ENCODE results near the gene SOCS1. TPM values are rescaled to one million over a fixed set of nuclear protein-coding genes. Genes with fewer than 3 reads are reported as not detected.

Gene SOCS1
- total RNA-seq, 2 experiments from 2014 or later = 23.4 to 47.1 TPM

GRCh38 chr16:11296351-11296705 is 40.3 kb upstream of the SOCS1 start:
- H3K79me2 ChIP-seq (ENCODE audit: insufficient read depth, low read depth, low read length) = no peaks in the 10 kb centered on the region
- DNase-seq (ENCODE audit: low spot score) = no peak
- CTCF ChIA-PET (ENCODE audit: unreplicated experiment) = no interaction called here
- H3K36me3 ChIP-seq (ENCODE audit: insufficient read depth, low read length) = no peaks in the 10 kb centered on the region
- no peaks in the 10 kb centered on the region for H3K9me3 ChIP-seq (ENCODE audit: low read length)
- no peaks in the 10 kb centered on the region for H4K20me1 ChIP-seq (ENCODE audit: insufficient read depth, low read length)
- no peak overlapping the region for H3K4me3 ChIP-seq (ENCODE audit: low read depth, low read length, poor library complexity, severe bottlenecking)
- H3K27ac ChIP-seq (ENCODE audit: low read depth, low read length, poor library complexity, severe bottlenecking) = peak overlapping the region; percentile 96
- peak overlapping the region; percentile 82 for H3K4me2 ChIP-seq (ENCODE audit: low read length)
- peaks cover 92% of the 10 kb centered on the region for H3K4me1 ChIP-seq (ENCODE audit: insufficient read depth, low read length, poor library complexity, severe bottlenecking)
- H3K9me2 ChIP-seq (ENCODE audit: insufficient read depth, low read length) = no peaks in the 10 kb centered on the region
- BruUV-seq (replicated peaks) = no TSS peak
- no peak for TF ChIP-seq EZH2phosphoT487 (IDR thresholded peaks at IDR 0.05; ENCODE audit: borderline replicate concordance, low read depth, low read length)
- TF ChIP-seq, protein P1, sequence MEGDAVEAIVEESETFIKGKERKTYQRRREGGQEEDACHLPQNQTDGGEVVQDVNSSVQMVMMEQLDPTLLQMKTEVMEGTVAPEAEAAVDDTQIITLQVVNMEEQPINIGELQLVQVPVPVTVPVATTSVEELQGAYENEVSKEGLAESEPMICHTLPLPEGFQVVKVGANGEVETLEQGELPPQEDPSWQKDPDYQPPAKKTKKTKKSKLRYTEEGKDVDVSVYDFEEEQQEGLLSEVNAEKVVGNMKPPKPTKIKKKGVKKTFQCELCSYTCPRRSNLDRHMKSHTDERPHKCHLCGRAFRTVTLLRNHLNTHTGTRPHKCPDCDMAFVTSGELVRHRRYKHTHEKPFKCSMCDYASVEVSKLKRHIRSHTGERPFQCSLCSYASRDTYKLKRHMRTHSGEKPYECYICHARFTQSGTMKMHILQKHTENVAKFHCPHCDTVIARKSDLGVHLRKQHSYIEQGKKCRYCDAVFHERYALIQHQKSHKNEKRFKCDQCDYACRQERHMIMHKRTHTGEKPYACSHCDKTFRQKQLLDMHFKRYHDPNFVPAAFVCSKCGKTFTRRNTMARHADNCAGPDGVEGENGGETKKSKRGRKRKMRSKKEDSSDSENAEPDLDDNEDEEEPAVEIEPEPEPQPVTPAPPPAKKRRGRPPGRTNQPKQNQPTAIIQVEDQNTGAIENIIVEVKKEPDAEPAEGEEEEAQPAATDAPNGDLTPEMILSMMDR (conservative IDR thresholded peaks at IDR 0.05; ENCODE audit: low read length) = no peak
- POLR2A ChIA-PET = interaction anchor here (1.1 to 4.3 kb wide), 6 partner anchors 12 to 58 kb away, joined by 3 to 79 read pairs (median 4); partner anchors contain the start of gene SOCS1
- peak overlapping the region; percentile 23; the same call in 1 of the 2 replicates for H2AFZ ChIP-seq (ENCODE audit: low read length)
- intact Hi-C loops (cut with micrococcal nuclease; ENCODE audit: unreplicated experiment) = loop anchor here (2.0 kb wide), 1 partner anchor 72 kb away; no protein-coding TSS in a partner anchor

- TF ChIP-seq, protein P1 (conservative IDR thresholded peaks at IDR 0.05; ENCODE audit: low read length) = no peak
- no peak for TF ChIP-seq EZH2phosphoT487 (IDR thresholded peaks at IDR 0.05; ENCODE audit: borderline replicate concordance, low read depth, low read length)
- CTCF ChIA-PET (ENCODE audit: unreplicated experiment) = no interaction called here
- no peaks in the 10 kb centered on the region for H3K9me2 ChIP-seq (ENCODE audit: insufficient read depth, low read length)
- no peaks in the 10 kb centered on the region for H3K36me3 ChIP-seq (ENCODE audit: insufficient read depth, low read length)
- H3K9me3 ChIP-seq (ENCODE audit: low read length) = no peaks in the 10 kb centered on the region
- BruUV-seq (replicated peaks) = no TSS peak
- intact Hi-C loops (cut with micrococcal nuclease; ENCODE audit: unreplicated experiment) = loop anchor here (2.0 kb wide), 1 partner anchor 71 kb away; no protein-coding TSS in a partner anchor
- no peaks in the 10 kb centered on the region for H4K20me1 ChIP-seq (ENCODE audit: insufficient read depth, low read length)
- peak overlapping the region; percentile 24; the same call in 1 of the 2 replicates for H2AFZ ChIP-seq (ENCODE audit: low read length)
- no peak overlapping the region for H3K4me3 ChIP-seq (ENCODE audit: low read depth, low read length, poor library complexity, severe bottlenecking)
- peaks cover 87% of the 10 kb centered on the region for H3K4me1 ChIP-seq (ENCODE audit: insufficient read depth, low read length, poor library complexity, severe bottlenecking)
- H3K27ac ChIP-seq (ENCODE audit: low read depth, low read length, poor library complexity, severe bottlenecking) = peak overlapping the region; percentile 96
- peak overlapping the region; percentile 82 for H3K4me2 ChIP-seq (ENCODE audit: low read length)
- H3K79me2 ChIP-seq (ENCODE audit: insufficient read depth, low read depth, low read length) = no peaks in the 10 kb centered on the region
- DNase-seq (ENCODE audit: low spot score) = no peak
- POLR2A ChIA-PET = no interaction called here
Measured at GRCh38 chr16:11295672-11296071, 39.7 kb upstream of the SOCS1 start.

DNA sequence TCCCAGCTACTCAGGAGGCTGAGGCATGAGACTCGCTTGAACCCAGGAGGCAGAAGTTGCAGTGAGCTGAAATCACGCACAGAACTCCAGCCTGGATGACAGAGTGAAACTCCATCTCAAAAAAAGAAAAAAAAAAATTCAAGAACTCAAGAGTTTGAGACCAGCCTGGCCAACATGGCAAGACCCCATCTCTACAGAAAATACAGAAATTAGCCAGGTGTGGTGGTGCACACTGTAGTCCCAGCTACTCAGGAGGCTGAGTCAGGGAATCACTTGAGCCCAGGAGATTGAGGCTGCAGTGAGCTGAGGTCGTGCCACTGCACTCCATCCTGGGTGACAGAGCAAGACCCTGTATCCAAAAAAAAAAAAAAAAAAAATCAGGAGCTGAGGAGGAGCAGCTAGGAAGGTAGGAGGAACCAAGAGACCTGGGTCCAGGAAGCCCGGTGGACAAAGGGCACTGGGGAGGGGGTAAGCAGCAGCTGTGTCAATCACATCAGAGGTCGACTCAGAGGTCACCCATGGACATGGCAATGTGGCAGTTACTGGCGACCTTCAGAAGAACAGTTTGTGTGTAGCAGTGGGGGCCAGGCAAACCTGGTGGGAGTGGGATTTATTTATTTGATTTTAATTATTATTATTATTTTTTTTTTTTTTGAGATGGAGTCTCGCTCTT is 36.2 kb upstream of the SOCS1 start:
- Histone ChIP-seq H3K36me3 (ENCODE audit: insufficient read depth, low read length) (no peaks in the 10 kb centered on the region), H3K27ac (ENCODE audit: low read depth, low read length, poor library complexity, severe bottlenecking) (no peak overlapping the region), H3K9me3 (ENCODE audit: low read length) (no peaks in the 10 kb centered on the region), H4K20me1 (ENCODE audit: insufficient read depth, low read length) (no peaks in the 10 kb centered on the region), H3K9me2 (ENCODE audit: insufficient read depth, low read length) (no peaks in the 10 kb centered on the region), H3K4me3 (ENCODE audit: low read depth, low read length, poor library complexity, severe bottlenecking) (no peak overlapping the region), H3K4me2 (ENCODE audit: low read length) (no peak overlapping the region), H2AFZ (ENCODE audit: low read length) (no peak overlapping the region), H3K79me2 (ENCODE audit: insufficient read depth, low read depth, low read length) (no peaks in the 10 kb centered on the region), H3K4me1 (ENCODE audit: insufficient read depth, low read length, poor library complexity, severe bottlenecking) (peaks cover 53% of the 10 kb centered on the region)
- ChIA-PET POLR2A (interaction anchor here (0.7 to 1.2 kb wide), 4 partner anchors 13 to 38 kb away, joined by 3 to 4 read pairs (median 4); no protein-coding TSS in a partner anchor), CTCF (ENCODE audit: unreplicated experiment) (interaction anchor here (1.5 kb wide), 1 partner anchor 41 kb away, joined by 3 read pairs; no protein-coding TSS in a partner anchor)
- intact Hi-C loops (cut with micrococcal nuclease; ENCODE audit: unreplicated experiment) = no loop called here
- TF ChIP-seq EZH2phosphoT487 (IDR thresholded peaks at IDR 0.05; ENCODE audit: borderline replicate concordance, low read depth, low read length) = no peak
- TF ChIP-seq, protein P1 (conservative IDR thresholded peaks at IDR 0.05; ENCODE audit: low read length) = no peak
- no TSS peak for BruUV-seq (replicated peaks)
- no peak for DNase-seq (ENCODE audit: low spot score)

Data from OCI-LY7 (cell line).